ENCODE measurements around the gene PRKD2.

DNA sequence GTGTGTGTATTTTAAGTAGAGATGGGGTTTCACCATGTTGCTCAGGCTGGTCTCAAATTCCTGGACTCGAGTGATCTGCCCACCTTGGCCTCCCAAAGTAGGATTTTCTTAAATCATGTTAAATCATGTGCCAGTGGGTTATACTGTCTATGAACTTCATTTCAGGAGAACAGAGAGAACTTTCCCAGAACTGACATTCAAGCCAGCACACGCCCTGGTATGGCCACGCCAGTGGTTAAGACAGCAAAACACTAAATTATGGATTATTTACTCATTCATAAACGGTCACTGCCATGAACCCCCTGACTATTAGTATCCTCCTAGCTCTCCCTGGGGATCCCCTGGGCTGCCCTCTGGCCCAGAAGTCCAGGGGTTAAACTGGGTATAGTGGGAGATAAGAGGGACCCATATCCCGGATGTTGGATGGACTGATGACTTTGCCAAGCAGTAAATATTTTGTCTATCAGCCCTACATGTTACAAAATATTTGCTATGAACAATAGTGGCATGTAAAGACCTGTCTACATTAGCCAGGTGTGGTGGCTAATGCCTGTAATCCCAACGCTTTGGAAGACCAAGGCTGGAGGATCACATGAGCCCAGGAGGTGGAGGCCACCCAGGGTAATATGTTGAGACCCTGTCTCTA is 45.5 kb upstream of the PRKD2 start:
- TF ChIP-seq, protein P1, sequence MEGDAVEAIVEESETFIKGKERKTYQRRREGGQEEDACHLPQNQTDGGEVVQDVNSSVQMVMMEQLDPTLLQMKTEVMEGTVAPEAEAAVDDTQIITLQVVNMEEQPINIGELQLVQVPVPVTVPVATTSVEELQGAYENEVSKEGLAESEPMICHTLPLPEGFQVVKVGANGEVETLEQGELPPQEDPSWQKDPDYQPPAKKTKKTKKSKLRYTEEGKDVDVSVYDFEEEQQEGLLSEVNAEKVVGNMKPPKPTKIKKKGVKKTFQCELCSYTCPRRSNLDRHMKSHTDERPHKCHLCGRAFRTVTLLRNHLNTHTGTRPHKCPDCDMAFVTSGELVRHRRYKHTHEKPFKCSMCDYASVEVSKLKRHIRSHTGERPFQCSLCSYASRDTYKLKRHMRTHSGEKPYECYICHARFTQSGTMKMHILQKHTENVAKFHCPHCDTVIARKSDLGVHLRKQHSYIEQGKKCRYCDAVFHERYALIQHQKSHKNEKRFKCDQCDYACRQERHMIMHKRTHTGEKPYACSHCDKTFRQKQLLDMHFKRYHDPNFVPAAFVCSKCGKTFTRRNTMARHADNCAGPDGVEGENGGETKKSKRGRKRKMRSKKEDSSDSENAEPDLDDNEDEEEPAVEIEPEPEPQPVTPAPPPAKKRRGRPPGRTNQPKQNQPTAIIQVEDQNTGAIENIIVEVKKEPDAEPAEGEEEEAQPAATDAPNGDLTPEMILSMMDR (conservative IDR thresholded peaks at IDR 0.05; ENCODE audit: low read depth in 2 of 2): no peak
- no peak for TF ChIP-seq EZH2phosphoT487 (IDR thresholded peaks at IDR 0.05; ENCODE audit: unreplicated experiment)
- TF ChIP-seq EZH2 (IDR thresholded peaks at IDR 0.05; ENCODE audit: low read depth, unreplicated experiment): no peak
- TF ChIP-seq JUNB (IDR thresholded peaks at IDR 0.05; ENCODE audit: unreplicated experiment): no peak
- TF ChIP-seq, protein P2, sequence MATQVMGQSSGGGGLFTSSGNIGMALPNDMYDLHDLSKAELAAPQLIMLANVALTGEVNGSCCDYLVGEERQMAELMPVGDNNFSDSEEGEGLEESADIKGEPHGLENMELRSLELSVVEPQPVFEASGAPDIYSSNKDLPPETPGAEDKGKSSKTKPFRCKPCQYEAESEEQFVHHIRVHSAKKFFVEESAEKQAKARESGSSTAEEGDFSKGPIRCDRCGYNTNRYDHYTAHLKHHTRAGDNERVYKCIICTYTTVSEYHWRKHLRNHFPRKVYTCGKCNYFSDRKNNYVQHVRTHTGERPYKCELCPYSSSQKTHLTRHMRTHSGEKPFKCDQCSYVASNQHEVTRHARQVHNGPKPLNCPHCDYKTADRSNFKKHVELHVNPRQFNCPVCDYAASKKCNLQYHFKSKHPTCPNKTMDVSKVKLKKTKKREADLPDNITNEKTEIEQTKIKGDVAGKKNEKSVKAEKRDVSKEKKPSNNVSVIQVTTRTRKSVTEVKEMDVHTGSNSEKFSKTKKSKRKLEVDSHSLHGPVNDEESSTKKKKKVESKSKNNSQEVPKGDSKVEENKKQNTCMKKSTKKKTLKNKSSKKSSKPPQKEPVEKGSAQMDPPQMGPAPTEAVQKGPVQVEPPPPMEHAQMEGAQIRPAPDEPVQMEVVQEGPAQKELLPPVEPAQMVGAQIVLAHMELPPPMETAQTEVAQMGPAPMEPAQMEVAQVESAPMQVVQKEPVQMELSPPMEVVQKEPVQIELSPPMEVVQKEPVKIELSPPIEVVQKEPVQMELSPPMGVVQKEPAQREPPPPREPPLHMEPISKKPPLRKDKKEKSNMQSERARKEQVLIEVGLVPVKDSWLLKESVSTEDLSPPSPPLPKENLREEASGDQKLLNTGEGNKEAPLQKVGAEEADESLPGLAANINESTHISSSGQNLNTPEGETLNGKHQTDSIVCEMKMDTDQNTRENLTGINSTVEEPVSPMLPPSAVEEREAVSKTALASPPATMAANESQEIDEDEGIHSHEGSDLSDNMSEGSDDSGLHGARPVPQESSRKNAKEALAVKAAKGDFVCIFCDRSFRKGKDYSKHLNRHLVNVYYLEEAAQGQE (IDR thresholded peaks at IDR 0.05; ENCODE audit: unreplicated experiment): no peak
- TF ChIP-seq, protein P3, sequence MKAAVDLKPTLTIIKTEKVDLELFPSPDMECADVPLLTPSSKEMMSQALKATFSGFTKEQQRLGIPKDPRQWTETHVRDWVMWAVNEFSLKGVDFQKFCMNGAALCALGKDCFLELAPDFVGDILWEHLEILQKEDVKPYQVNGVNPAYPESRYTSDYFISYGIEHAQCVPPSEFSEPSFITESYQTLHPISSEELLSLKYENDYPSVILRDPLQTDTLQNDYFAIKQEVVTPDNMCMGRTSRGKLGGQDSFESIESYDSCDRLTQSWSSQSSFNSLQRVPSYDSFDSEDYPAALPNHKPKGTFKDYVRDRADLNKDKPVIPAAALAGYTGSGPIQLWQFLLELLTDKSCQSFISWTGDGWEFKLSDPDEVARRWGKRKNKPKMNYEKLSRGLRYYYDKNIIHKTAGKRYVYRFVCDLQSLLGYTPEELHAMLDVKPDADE (IDR thresholded peaks at IDR 0.05): no peak
- no peak for TF ChIP-seq NANOG (IDR thresholded peaks at IDR 0.05; ENCODE audit: borderline replicate concordance)
- no peak for TF ChIP-seq CREB1 (CRISPR knock-in tag; IDR thresholded peaks at IDR 0.05; ENCODE audit: low read depth)
- no peak for TF ChIP-seq POLR2AphosphoS5 (IDR thresholded peaks at IDR 0.05; ENCODE audit: low read depth)
- no peak for TF ChIP-seq ZNF114 (CRISPR knock-in tag; IDR thresholded peaks at IDR 0.05)
